ENCODE measurements around the gene FOXQ1. TPM values are rescaled to one million over a fixed set of nuclear protein-coding genes. Genes with fewer than 3 reads are reported as not detected.
"Not testable (repeated sequence)": the region's sequence is repeated elsewhere in the genome, so short reads cannot be mapped to it uniquely, and the experiment has no call there.

FOXQ1 gene
- total and polyA plus RNA-seq, 8 donors: 11.7 to 97.7 (median 29.6) TPM; not detected in 1

GRCh38 chr6:1349655-1350054, 37.8 kb downstream of the FOXQ1 start:
- H3K4me3 ChIP-seq: no peak overlapping the region
- 20 to 45% (median 29%) methylated on average over 1 of the region's 1 CpG for WGBS, 5 donors
- DNase-seq: no peak
- TF ChIP-seq EP300 (IDR thresholded peaks at IDR 0.05): no peak
- no peak for TF ChIP-seq CTCF (IDR thresholded peaks at IDR 0.05)
- TF ChIP-seq POLR2A (IDR thresholded peaks at IDR 0.05): no peak
- TF ChIP-seq POLR2AphosphoS5 (IDR thresholded peaks at IDR 0.05): no peak
- H3K36me3 ChIP-seq: no peaks in the 10 kb centered on the region
- intact Hi-C loops (cut with DNase I; ENCODE audit: low total_unique reads): no loop called here
- peaks cover 0 to 25% (median 0%) of the 10 kb centered on the region in 4 donors for H3K4me1 ChIP-seq
- H3K27me3 ChIP-seq: peaks cover 0 to 11% (median 0%) of the 10 kb centered on the region in 3 donors
- H3K27ac ChIP-seq: no peak overlapping the region
- peaks cover 0 to 29% (median 22%) of the 10 kb centered on the region in 4 donors for H3K9me3 ChIP-seq

GRCh38 chr6:1351381-1352008, 39.6 kb downstream of the FOXQ1 start:
- 76 to 94% (median 91%) methylated on average over 2 of the region's 2 CpGs for WGBS, 5 donors
- DNase-seq: no peak
- no peaks in the 10 kb centered on the region for H3K36me3 ChIP-seq
- no peak for TF ChIP-seq EP300 (IDR thresholded peaks at IDR 0.05)
- TF ChIP-seq POLR2AphosphoS5 (IDR thresholded peaks at IDR 0.05): no peak
- no peak for TF ChIP-seq CTCF (IDR thresholded peaks at IDR 0.05)
- no peak for TF ChIP-seq POLR2A (IDR thresholded peaks at IDR 0.05)
- peaks cover 0 to 20% (median 0%) of the 10 kb centered on the region in 4 donors for H3K4me1 ChIP-seq
- intact Hi-C loops (cut with DNase I; ENCODE audit: low total_unique reads): no loop called here
- H3K27ac ChIP-seq: no peak overlapping the region
- H3K27me3 ChIP-seq: peaks cover 0 to 10% (median 0%) of the 10 kb centered on the region in 3 donors
- no peak overlapping the region for H3K4me3 ChIP-seq
- peaks cover 0 to 28% (median 20%) of the 10 kb centered on the region in 4 donors for H3K9me3 ChIP-seq

GRCh38 chr6:1355068-1355467, 43.2 kb downstream of the FOXQ1 start:
- H3K27me3 ChIP-seq; intact Hi-C loops (cut with DNase I; ENCODE audit: low total_unique reads); H3K4me1 ChIP-seq; H3K36me3 ChIP-seq; H3K27ac ChIP-seq; DNase-seq; H3K4me3 ChIP-seq: not testable (repeated sequence)
- H3K9me3 ChIP-seq: peaks cover 0 to 28% (median 20%) of the 10 kb centered on the region in 4 donors

- 83 to 93% (median 91%) methylated on average over 4 of the region's 4 CpGs for WGBS, 5 donors
- DNase-seq; H3K27ac ChIP-seq; intact Hi-C loops (cut with DNase I; ENCODE audit: low total_unique reads); H3K4me3 ChIP-seq; H3K36me3 ChIP-seq; H3K9me3 ChIP-seq: not testable (repeated sequence)
- Histone ChIP-seq H3K27me3 (peaks cover 0 to 13% (median 0%) of the 10 kb centered on the region in 3 donors), H3K4me1 (peaks cover 3 to 16% (median 8%) of the 10 kb centered on the region in 4 donors)
Measured at GRCh38 chr6:1361717-1362116, 49.8 kb downstream of the FOXQ1 start.

- 86 to 91% (median 89%) methylated on average over 9 of the region's 9 CpGs for WGBS, 5 donors
- TF ChIP-seq POLR2AphosphoS5 (IDR thresholded peaks at IDR 0.05) (no peak), CTCF (IDR thresholded peaks at IDR 0.05) (no peak), POLR2A (IDR thresholded peaks at IDR 0.05) (no peak), EP300 (IDR thresholded peaks at IDR 0.05) (no peak)
- DNase-seq: no peak
- Histone ChIP-seq H3K36me3 (no peaks in the 10 kb centered on the region), H3K9me3 (no peaks in the 10 kb centered on the region), H3K27me3 (peaks cover 0 to 13% (median 0%) of the 10 kb centered on the region in 3 donors), H3K4me3 (no peak overlapping the region), H3K27ac (no peak overlapping the region), H3K4me1 (peaks cover 3 to 16% (median 8%) of the 10 kb centered on the region in 4 donors)
- intact Hi-C loops (cut with DNase I; ENCODE audit: low total_unique reads): no loop called here
Measured at GRCh38 chr6:1362643-1363042, 50.7 kb downstream of the FOXQ1 start.

Measured in stomach (tissue), 9 donors.